HepG2 (cell line): ENCODE measurements around the gene KCNIP4. TPM values are rescaled to one million over a fixed set of nuclear protein-coding genes. Genes with fewer than 3 reads are reported as not detected.

Experiments
- ATAC-seq: fragments of 200-7000 bp; cut with Tn5 transposase; 3 replicates; pipeline ENCODE4 v1.9.1; 2020; ENCODE audit warnings: mild to moderate bottlenecking, moderate library complexity
- BruUV-seq: library from RNA; stranded (reverse); fragments of 400-500 nt; replicated peaks from 2 replicates; lab custom pipeline; 2021; lab: Mats Ljungman, UMichigan
- CTCF ChIA-PET: fragments of 300-600 bp; formaldehyde crosslinking; extraction: SDS; loops from one replicate; lab custom pipeline; 2021; ENCODE audit warnings: low total read pairs, inconsistent platforms, low intra/inter-chr PET ratio; lab: Yijun Ruan, JAX
- POLR2A ChIA-PET: fragments of 350-600 bp; sonication (Branson Sonifier 250); formaldehyde crosslinking; loops from one replicate; lab custom pipeline; 2020; ENCODE audit warnings: antibody characterized with exemption, inconsistent platforms; lab: Yijun Ruan, JAX
- DNase-seq: peaks from one replicate; pipeline ENCODE4 v3.0.0-alpha.2; 2015; ENCODE audit warnings: low spot score
- FAIRE-seq: peaks from 3 replicates; lab custom pipeline; 2011; peaks lifted over from hg19 to GRCh38; lab: Jason Lieb, UNC
- H2AFZ ChIP-seq: one replicate; pipeline ENCODE4 v1.6.1; 2011; ENCODE audit warnings: low read length, inconsistent platforms
- H3K27ac ChIP-seq: fragments of 300-600 bp; 3 replicates; pipeline ENCODE4 v1.8.0; 2011; ENCODE audit warnings: mixed run types, mild to moderate bottlenecking, mixed read lengths, low read length, inconsistent platforms; ENCODE audit not compliant: insufficient read depth; ENCODE audit errors: extremely low read length
- H3K27me3 ChIP-seq, 2 experiments: fragments of 200-600 bp in 1 of 2; 2 replicates in 1 of 2; 3 replicates in 1 of 2; pipeline versions ENCODE4 v1.6.0 to v1.8.0; 2011; ENCODE audit warnings: low read length in 2 of 2, mild to moderate bottlenecking in 2 of 2, moderate library complexity in 2 of 2, inconsistent platforms in 1 of 2; ENCODE audit not compliant: insufficient read depth in 2 of 2, control insufficient read depth in 1 of 2
- H3K36me3 ChIP-seq, 2 experiments: fragments of 200-600 bp in 1 of 2; replicated peaks in 1 of 2; 2 replicates in 1 of 2; 3 replicates in 1 of 2; pipeline versions ENCODE4 v1.5.1 to v1.8.0; 2011; ENCODE audit warnings: low read length in 2 of 2, inconsistent platforms in 1 of 2; ENCODE audit not compliant: insufficient read depth in 2 of 2, control insufficient read depth in 1 of 2
- H3K4me1 ChIP-seq: 2 replicates; pipeline ENCODE4 v1.5.1; 2012; ENCODE audit warnings: low read length, inconsistent platforms; ENCODE audit not compliant: insufficient read depth
- H3K4me2 ChIP-seq: 2 replicates; pipeline ENCODE4 v1.6.0; 2011; ENCODE audit warnings: low read depth, low read length, inconsistent platforms
- H3K4me3 ChIP-seq, 3 experiments: fragments of 200-600 bp in 1 of 3; sonication (generic), shearing (Covaris generic) in 1 of 3; replicated peaks in 1 of 3; 2 replicates each; pipeline ENCODE4 v1.5.1; 2011 to 2016; ENCODE audit warnings: low read length in 3 of 3, inconsistent platforms in 2 of 3, low read depth in 2 of 3, mild to moderate bottlenecking in 2 of 3, control low read depth in 1 of 3, mixed read lengths in 1 of 3; ENCODE audit not compliant: insufficient read depth in 1 of 3
- H3K79me2 ChIP-seq: one replicate; pipeline ENCODE4 v1.6.1; 2011; ENCODE audit warnings: low read length, inconsistent platforms; ENCODE audit not compliant: insufficient read depth
- H3K9ac ChIP-seq: 2 replicates; pipeline ENCODE4 v1.6.0; 2011; ENCODE audit warnings: mild to moderate bottlenecking, low read depth, low read length, inconsistent platforms; ENCODE audit not compliant: insufficient read depth
- H3K9me3 ChIP-seq: 2 replicates; pipeline ENCODE4 v1.5.1; 2012; ENCODE audit warnings: mild to moderate bottlenecking, low read length
- H4K20me1 ChIP-seq: 2 replicates; pipeline ENCODE4 v1.6.0; 2011; ENCODE audit warnings: inconsistent platforms, mild to moderate bottlenecking, low read length, moderate library complexity; ENCODE audit not compliant: insufficient read depth
- ADNP ChIP-seq: sonication (generic); formaldehyde crosslinking; IDR thresholded peaks from 2 replicates; pipeline ENCODE4 v1.4.0; 2020; ENCODE audit warnings: missing genetic modification reagents
- FOSL1 ChIP-seq: sonication (generic); formaldehyde crosslinking; IDR thresholded peaks from 2 replicates; pipeline ENCODE4 v1.9.0; 2021; ENCODE audit warnings: missing genetic modification reagents, borderline replicate concordance
- MIXL1 ChIP-seq: IDR thresholded peaks from 2 replicates; pipeline ENCODE4 v1.6.1; 2016
- ZNF234 ChIP-seq: sonication (generic); formaldehyde crosslinking; conservative IDR thresholded peaks from 2 replicates; pipeline ENCODE4 v1.5.1; 2020; ENCODE audit warnings: mild to moderate bottlenecking, missing genetic modification reagents
- ZNF768 ChIP-seq: sonication (generic); formaldehyde crosslinking; IDR thresholded peaks from 2 replicates; pipeline ENCODE4 v1.4.0; 2020; ENCODE audit warnings: missing genetic modification reagents
- ZNF775 ChIP-seq: sonication (generic); formaldehyde crosslinking; IDR thresholded peaks from 2 replicates; pipeline ENCODE4 v1.4.0; 2020; ENCODE audit warnings: missing genetic modification reagents, mild to moderate bottlenecking, moderate library complexity, borderline replicate concordance
- WGBS: methylation state at CpG from one replicate; pipeline ENCODE4 v1.1.6; 2017; ENCODE audit warnings: low lambda C conversion rate; 5-methylcytosine and 5-hydroxymethylcytosine counted together
- in situ Hi-C: cut with HindIII; loops from 2 replicates; pipeline ENCODE4 v1.10.0; 2017; ENCODE audit warnings: low pct_unique_long_range_greater_than_20kb; ENCODE audit not compliant: extremely low pct_ligation_motif_present
- intact Hi-C: fragments of 100-400 bp; cut with micrococcal nuclease; formaldehyde crosslinking; loops from one replicate; pipeline ENCODE4 v1.10.0; 2022; ENCODE audit not compliant: unreplicated experiment
- polyA plus RNA-seq, 8 experiments: library from polyadenylated mRNA; depleted of rRNA in 3 of 8; stranded (reverse) in 7 of 8; unstranded in 1 of 8; fragments of >200 nt; fragmentation: Illumina TruSeq in 4 of 8; extraction: Trizol in 4 of 8; gene quantifications; 2 replicates each; pipeline versions ENCODE4 v1.2.1 to v1.2.3, GENCODE V29; 2011 to 2016; ENCODE audit warnings: low read depth in 4 of 8, missing spikeins in 1 of 8, mixed read lengths in 1 of 8; ENCODE audit not compliant: insufficient read depth in 1 of 8
- total RNA-seq, 5 experiments: library from RNA; depleted of rRNA; stranded (reverse); fragments of >200 nt; fragmentation: Illumina TruSeq; extraction: Trizol; gene quantifications; 2 replicates each; pipeline ENCODE4 v1.2.3, GENCODE V29; 2016; ENCODE audit warnings: low read depth in 1 of 5
- TF ChIP-seq, protein P1 (sequence below): sonication (generic); formaldehyde crosslinking; IDR thresholded peaks from 2 replicates; pipeline ENCODE4 v1.5.1; 2020; ENCODE audit warnings: missing genetic modification reagents, mild to moderate bottlenecking, borderline replicate concordance
- TF ChIP-seq, protein P2 (sequence below): IDR thresholded peaks from 2 replicates; pipeline ENCODE4 v1.6.1; 2016; ENCODE audit warnings: missing genetic modification reagents, missing compliant biosample characterization

Gene KCNIP4
- total and polyA plus RNA-seq, 2 of the 13 experiments (the other 11 are each of a cell fraction or from before 2014, with no cell fraction given) = 0.09 TPM; not detected in 1

DNA sequence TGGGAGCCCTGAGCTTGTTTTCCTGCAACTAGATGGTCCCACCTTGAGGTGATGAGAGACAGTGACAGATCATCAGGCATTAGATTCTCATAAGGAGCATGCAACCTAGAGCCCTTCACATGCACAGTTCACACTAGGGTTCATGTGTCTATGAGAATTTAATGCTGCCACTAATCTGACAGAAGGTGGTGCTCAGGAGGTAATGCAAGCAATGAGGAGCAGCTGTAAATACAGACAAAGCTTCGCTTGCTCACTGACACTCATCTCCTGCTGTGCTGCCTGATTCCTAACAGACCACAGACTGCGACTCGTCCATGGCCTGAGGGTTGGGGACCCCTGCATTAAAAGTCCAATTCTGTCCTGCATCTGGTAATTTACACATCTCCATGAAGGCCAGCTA is 141.6 kb downstream of the KCNIP4 start:
- no peak overlapping the region for H3K9ac ChIP-seq
- no peak for TF ChIP-seq FOSL1 (CRISPR knock-in tag)
- TF ChIP-seq, protein P1, sequence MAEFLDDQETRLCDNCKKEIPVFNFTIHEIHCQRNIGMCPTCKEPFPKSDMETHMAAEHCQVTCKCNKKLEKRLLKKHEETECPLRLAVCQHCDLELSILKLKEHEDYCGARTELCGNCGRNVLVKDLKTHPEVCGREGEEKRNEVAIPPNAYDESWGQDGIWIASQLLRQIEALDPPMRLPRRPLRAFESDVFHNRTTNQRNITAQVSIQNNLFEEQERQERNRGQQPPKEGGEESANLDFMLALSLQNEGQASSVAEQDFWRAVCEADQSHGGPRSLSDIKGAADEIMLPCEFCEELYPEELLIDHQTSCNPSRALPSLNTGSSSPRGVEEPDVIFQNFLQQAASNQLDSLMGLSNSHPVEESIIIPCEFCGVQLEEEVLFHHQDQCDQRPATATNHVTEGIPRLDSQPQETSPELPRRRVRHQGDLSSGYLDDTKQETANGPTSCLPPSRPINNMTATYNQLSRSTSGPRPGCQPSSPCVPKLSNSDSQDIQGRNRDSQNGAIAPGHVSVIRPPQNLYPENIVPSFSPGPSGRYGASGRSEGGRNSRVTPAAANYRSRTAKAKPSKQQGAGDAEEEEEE (CRISPR knock-in tag) = no peak
- TF ChIP-seq, protein P2, sequence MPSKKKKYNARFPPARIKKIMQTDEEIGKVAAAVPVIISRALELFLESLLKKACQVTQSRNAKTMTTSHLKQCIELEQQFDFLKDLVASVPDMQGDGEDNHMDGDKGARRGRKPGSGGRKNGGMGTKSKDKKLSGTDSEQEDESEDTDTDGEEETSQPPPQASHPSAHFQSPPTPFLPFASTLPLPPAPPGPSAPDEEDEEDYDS (CRISPR knock-in tag) = no peak
- TF ChIP-seq ZNF775 (CRISPR knock-in tag) = no peak
- TF ChIP-seq ADNP (CRISPR knock-in tag) = no peak
- no peak for TF ChIP-seq ZNF768
- TF ChIP-seq ZNF234 (CRISPR knock-in tag) = no peak
- no peak for TF ChIP-seq MIXL1
- TF ChIP-seq, all 625 proteins: peak for 0
- BruUV-seq = no TSS peak
- CTCF ChIA-PET = no interaction called here
- H3K4me1 ChIP-seq = peaks cover 10% of the 10 kb centered on the region
- in situ Hi-C loops = no loop called here
- no peak overlapping the region for H2AFZ ChIP-seq
- H3K36me3 ChIP-seq = no peaks in the 10 kb centered on the region
- POLR2A ChIA-PET = no interaction called here
- FAIRE-seq (no peak), ATAC-seq (no peak), DNase-seq (no peak)
- H3K27ac ChIP-seq = no peak overlapping the region
- no peaks in the 10 kb centered on the region for H3K27me3 ChIP-seq
- 0% methylated on average over 2 of the region's 3 CpGs for WGBS
- no peaks in the 10 kb centered on the region for H3K79me2 ChIP-seq
- H3K4me3 ChIP-seq = no peak overlapping the region
- H3K4me2 ChIP-seq = no peak overlapping the region
- no peaks in the 10 kb centered on the region for H3K9me3 ChIP-seq
- no peaks in the 10 kb centered on the region for H4K20me1 ChIP-seq
- intact Hi-C loops = no loop called here
